Measurements from ENCODE around the gene TGFBR3L.
"Not testable (repeated sequence)": the region's sequence is repeated elsewhere in the genome, so short reads cannot be mapped to it uniquely, and the experiment has no call there.

The TGFBR3L gene

GRCh38 chr19:7918062-7918614, 3.5 kb downstream of the TGFBR3L start:
- not testable (repeated sequence) for DNase-seq

DNA sequence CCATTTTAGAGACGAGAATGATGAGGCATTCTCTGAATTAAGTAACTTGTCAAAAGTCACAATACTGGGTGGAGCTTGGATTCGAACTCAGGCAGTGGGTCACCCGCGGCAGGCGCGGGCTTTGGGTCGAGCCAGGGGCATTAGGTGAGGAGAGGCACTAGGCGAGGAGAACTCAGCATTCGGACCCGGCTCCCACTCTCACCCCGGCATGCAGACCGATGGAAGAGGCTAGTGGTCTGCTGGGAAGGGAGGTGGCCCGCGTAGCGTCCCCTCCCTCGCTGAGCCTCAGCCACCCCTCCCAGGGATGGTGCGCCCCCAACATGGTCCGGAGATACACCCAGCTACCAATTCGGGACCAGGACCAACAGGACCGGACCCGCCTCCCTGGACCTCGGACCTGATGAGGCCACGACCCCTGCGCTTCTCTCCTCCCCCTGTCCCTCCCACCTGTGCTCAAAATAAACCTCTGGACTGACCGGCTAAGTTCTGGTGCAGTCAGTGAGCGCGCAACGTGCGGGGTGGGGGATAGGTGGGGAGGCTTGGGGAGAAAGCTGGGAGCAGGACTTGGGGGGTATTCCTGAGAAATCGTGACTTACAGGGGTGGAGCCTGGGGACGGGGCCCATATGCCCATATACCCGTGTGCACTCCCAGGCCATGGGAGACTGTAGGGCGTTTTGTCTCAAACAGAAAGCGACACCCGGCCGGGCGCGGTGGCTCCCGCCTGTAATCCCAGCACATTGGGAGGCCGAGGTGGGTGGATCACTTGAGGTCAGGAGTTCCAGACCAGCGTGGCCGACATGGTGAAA, 4.2 kb downstream of the TGFBR3L start:
- DNase-seq: no peak

GRCh38 chr19:7919610-7920518, 5.2 kb downstream of the TGFBR3L start, which contains the start of gene SNAPC2:
SNAPC2 (plus strand) TSS chr19:7920338; CDS start chr19:7920367, 29 bp downstream.
- DNase-seq: peak; percentile 95

DNA sequence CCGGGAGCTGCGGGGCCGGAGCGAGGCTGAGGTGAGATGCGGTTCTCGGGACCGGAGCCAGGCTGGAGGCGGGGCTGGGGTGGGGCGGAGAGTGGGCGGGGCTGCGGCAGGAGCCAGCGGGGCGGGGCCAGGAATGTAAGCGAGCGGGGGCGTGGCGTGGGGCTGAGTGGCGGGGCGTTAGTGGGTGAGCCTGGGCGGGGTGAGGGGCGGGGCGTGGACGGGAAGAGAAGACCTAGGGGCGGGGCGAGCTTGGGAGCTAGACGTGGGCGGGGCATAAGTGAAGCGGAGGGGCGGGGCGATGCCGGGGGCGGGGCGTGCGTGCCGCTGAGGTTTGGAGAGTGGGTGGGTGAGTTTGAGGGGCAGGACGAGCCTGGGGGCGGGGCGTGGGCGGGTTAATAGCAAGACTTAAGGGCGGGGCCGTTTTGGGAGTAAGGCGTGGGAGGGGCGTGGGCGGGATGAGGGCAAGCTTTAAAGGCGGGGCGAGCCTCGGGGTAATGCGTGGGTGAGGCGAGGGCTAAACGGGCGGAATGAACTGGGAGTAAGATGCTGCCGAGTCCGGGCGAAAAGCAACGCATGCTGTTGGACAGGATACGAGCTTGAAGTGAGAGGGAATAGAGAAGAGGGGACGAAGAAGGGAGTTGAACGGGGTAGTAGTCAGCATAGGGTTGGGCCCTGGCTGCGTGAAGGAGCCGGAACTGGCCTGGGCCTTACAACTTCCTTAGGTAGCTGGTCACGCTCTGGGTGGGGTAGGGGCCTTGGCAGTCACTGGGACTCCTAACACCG, 6.1 kb downstream of the TGFBR3L start:
- DNase-seq: peak; percentile 100

DNA sequence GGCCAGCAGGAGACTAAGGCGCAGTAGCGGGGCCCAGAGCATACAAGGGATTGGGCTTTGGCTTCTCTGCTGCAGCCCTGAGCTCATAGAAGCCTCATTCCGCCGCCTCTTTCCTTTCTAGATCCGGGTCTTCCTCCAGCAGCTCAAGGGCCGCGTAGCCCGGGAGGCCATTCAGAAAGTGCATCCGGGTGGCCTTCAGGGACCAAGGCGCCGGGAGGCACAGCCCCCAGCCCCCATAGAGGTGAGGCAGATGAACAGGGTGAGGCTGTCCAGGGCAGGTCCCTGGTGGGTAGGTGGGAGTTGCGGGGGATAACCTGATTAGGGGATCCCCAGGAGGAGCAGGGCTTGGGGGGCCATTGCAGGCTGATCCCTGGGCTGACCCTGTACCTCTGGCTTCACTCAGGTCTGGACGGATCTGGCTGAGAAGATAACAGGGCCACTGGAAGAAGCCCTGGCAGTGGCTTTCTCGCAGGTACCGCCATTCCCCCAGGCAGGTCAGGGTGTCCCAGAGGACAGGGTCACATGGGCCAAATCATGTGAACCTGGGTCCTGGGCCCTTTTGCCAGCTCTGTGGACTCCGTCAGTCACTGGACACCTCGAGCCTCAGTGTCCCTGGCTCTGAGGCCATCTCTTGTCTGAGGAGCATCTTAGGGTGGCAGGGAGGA, 6.8 kb downstream of the TGFBR3L start:
- DNase-seq: no peak

- no peak for DNase-seq
Observed at GRCh38 chr19:7921967-7922835, 7.6 kb downstream of the TGFBR3L start.

DNA sequence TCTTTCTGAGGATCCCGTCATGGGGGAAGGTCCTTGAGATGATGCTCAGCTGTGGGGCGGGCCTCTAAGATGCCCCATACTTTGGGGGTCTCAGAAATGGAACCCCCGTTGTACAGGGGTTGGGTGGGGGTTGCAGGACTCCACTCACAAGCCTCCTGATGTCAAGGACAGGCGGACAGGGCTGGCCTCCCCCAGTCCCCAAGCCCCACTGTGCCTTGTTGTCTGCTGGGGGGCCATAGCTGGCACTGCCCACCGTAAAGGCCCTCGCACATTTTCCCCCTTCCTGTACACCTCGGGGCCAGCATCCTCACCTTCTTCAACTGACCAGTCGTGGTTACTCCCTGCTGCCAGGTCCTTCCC, 8.2 kb downstream of the TGFBR3L start:
- no peak for DNase-seq

GRCh38 chr19:7923295-7924191, 8.9 kb downstream of the TGFBR3L start:
- no peak for DNase-seq

DNA sequence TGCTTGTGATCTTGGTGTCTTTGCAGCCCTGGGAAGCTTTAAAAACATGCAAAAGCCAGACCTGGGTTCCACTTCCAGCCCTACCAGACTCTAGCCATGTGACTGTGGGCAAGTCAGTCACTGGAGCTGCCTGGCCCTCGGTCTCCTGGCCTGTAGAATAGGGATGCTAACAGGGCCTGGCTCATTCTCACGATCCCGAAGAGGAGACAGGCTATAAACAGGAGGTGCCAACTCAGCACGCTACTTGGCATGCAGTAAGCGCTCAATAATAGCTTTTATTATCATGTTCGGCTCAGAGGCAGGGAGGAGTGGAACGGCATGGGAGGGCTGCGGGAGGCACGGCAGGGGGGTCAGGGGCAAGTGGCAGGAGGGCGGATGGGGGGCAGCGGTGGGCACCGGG, 9.6 kb downstream of the TGFBR3L start:
- no peak for DNase-seq

GRCh38 chr19:7924651-7925170, 10.1 kb downstream of the TGFBR3L start:
- DNase-seq: no peak

DNA sequence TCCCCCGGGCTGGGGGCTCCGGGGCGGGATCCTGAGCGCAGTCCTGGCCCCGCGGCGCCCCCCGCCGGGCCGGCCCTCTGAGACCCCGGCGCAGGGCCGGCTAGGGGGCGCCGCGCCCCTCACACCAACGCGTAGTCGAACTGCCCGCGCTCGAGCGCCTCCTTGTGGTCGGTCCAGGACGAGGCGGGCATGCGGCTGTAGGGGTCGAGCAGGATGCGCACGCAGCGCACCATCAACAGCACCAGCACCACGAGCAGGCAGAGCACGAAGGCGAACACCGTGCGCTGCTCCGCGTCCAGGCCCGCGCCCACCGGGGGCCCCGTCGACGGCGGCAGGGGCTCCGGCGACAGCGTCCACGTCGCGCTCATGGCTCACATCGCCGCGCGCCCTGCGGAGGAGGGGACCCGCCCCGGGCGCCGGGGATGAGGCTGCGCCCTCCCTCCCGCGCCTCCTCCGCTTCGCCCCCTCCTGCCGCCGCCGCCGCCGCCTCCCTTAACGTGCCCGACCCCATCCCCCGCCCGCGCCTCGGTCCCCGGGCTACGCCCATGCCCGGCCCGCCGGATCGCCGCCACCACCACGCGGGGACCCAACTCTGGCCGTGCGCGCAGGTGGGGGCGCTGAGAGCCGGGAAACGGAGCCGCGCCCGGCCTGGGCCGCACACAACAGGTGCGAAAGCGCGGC, 10.7 kb downstream of the TGFBR3L start:
- DNase-seq: peak; percentile 73 to 74

GRCh38 chr19:7926021-7926726, 11.5 kb downstream of the TGFBR3L start, which contains the start of gene CTXN1:
CTXN1 (minus strand) TSS chr19:7926135; CDS start chr19:7925538, 597 bp downstream.
- DNase-seq: peak; percentile 72 to 85

- no peak for DNase-seq
Observed at GRCh38 chr19:7926727-7927604, 12.3 kb downstream of the TGFBR3L start.

GRCh38 chr19:7927605-7928333, 13.1 kb downstream of the TGFBR3L start:
- no peak for DNase-seq

DNA sequence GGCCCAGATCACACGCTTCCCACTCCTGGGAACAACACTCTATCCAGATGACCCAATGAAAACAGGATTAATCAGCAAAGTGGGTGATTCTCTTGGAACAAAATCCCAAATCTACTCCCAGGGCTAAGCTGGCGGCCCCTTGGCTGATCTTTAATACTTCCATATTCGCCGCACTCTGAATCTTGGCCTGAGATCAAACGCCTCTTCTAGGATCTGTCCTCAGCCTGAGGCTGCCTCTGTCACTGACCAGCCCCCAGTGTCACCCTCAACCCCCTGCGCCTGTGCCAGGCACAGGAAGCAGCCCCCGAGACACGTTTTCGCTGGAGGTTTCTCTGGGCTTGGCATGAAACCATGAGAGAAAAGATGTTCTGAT, 13.7 kb downstream of the TGFBR3L start:
- DNase-seq: no peak
